Right hindlimb (tissue), 1 donor: Measurements from ENCODE around the gene CCDC85B.
A peak's percentile ranks its signal among the peaks of the same experiment; 100 is the strongest.

Source experiments
- DNase-seq: peaks from one replicate; pipeline ENCODE4 v3.0.0-alpha.2; 2018

The CCDC85B gene

DNA sequence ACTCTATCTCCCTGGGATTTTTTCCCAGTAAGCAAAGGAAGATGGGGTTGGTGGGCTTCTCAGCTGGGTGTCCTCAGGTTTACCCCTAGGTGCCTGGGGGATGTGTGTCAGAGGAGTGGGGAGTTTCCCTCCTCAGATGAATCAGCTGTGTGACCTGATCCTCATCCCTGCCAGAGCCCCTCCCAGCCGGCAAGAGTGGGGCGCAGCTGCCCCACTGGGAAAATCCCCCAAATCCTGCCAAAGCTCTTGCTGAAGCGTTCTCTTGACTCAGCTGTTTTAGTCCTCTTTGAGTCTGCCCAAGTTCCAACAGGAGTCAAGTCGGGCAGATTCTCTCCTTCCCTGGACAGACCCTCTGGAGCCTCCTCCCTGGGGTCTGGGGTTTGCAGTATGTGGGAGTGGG lies 22.4 kb downstream of the CCDC85B start:
- DNase-seq, result no peak

DNA sequence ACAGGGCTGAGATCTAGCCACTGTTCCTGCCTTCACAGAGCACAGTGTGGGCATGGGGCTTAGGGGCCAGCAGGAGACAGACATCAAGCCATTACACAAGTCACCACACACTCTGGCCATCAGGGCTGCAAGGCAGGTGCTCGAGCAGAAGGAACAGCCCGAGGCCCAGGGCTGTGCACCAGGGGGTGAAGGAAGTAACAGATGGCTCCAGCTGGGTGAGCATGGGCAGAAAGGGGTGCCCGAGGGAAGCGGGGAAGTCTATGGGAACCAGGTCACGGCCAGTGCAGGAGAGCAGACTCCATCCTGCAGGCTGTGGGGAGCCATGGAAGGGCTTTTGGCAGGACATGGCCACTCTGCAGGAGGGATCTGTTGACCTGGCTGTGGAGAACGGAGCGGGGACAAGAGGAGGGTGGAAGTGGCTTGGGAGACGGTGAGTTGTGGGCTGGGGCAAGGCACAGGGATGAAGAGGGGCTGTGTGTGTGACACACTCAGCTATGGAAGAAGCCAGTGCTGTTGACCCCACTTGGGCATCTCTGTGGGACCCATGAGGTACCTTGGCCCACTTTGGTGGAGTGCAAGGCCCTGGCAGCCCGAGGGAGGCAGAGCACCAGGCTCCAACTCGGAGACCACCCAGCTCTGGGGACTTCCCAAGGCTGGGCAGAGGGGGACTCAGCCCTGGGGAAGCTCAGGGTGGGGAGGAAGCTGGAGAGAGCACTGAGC lies 24.8 kb downstream of the CCDC85B start:
- DNase-seq, result no peak

DNA sequence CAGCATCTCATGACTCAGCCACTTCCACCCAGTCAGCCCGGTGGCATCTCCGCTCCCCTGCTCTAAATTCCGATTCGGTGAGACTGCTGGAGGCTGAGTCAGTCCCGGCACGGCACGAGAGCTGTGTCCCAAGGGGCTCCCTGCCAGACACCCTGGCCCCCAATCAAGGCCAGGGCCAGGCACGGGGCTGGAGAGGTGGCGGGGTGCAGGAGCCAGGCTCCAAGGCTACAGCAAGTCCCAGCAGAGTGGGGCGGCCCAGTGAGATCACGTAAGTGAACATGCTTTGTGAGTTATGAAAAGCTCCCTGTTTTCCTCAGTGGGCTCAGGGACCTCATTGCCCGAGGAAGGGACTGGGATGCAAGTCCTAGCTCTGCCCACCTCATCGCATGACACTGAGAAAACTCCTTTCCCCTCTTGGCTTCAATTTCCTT lies 25.4 kb downstream of the CCDC85B start:
- no peak for DNase-seq

DNA sequence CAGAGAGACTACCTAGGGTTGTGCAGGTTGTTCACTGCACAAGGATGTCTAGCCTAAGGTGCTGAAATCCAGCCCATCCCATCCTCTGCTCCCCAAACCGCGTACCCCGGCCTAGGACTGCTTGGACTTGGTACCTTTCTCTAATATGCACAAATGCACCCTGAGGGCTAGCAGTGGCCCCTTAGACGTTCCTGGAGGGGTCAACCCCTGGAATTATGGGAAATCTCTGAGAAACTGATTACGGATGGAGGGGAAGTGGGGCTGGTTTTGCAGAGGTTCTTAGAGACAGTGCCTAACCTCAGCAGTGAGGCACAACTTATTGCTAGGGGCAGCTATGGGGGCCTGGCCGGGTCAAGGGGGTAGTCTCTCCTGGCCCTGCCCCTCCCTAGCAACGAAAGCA lies 25.9 kb downstream of the CCDC85B start:
- no peak for DNase-seq

DNA sequence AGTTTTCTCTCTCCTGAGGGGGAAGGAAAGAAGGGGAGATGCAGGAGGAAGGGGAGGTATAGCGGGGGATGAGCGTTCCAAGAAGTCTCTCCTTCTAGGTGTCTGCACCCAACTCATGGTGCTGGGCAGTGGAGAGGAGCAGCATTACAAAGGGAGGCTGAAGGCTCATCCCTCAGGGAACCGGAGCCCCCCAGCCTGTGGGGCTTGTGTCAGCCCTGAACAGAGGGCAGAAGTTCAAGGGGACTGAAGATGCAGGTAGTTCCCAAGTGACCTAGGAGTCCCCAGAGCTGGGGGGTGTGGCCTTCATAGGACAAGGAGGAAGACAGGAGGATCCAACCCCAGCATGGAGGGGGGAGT lies 26.6 kb downstream of the CCDC85B start:
- DNase-seq, result no peak

DNA sequence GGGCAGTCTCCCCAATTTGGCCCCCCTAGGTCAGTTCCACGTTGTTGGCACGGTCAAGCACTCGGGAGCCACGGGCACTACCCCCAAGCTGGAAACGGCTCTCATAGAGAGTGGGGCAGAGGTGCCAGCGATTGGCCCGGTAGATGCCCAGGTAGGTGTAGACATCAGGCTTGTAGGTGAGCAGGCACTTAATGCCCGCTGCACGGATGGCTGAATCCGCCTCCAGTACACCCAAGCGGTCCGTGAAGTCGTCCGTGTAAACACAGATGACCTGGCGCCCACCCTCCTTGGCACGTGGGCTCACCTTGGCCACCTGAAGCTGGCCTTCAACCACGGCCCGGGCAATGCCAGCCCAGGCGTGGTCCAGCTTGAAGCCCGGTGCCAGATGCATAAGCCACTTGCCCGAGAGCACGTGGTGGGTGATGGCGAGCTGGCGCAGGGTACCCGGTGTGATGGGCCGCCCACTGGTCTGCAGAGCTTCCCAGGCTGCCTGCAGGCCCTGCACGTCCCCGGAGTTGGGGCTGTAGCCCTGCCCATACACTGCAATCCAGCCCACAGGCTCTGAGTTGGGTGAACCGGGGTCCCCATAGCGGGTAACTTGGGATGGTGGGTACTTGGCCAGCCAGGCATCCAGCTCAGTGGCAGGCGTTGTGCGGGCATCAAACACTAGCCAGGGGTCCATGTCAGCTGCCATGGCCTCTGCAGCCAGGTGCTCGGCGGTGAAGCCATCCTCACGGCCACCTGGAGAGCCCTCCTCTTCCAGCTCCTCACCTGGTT lies 27.1 kb downstream of the CCDC85B start:
- DNase-seq, result no peak

DNA sequence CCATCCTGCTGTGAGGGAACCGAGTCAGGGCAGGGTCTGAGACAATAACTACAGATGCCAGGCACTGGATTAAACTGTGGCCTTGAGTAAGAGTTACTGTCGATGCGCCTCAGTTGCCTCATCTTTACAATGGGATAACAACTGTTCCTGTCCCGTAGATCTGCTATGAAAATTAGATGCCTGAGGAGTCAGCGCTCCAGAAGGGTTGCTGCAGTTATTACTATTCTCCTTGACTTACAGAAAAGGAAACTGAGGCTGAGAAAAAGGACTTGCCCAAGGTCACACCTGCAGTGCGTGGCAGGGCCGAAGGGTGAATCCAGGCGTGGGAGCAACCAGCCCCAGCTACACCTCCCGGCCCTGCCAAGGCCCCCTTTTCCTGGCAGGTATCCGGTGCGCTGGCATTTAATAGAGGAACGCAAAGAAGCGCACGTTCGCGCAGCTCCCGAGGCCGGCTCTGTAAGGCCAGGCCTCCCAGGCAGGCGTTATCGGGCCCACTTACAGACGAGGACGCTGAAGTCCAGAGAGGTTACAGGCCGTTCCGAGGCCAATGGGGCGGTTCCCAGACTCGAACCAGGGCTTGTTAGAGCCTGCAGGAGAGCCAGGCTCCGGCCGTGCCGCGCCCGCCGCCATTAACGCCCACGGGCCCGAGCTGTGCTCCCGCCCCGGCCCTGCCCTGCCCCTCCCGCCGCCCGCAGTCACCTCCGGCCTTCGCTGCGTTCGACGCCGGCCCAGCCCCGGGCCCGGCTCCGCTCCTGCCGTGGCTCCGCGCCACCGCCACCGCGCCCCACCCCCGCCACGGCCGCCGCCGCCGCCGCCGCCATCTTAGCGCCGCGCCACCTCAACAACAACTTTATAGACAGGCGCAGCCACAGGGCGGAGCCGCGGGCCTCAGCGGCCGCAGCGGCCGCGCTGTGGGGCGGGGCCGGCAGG lies 28.0 kb downstream of the CCDC85B start, which contains the start of gene C11orf68:
C11orf68 (minus strand) TSS at position 852 of the 930 bp plus-strand sequence; CDS start at position 821, 31 bp downstream.
- no peak for DNase-seq

DNA sequence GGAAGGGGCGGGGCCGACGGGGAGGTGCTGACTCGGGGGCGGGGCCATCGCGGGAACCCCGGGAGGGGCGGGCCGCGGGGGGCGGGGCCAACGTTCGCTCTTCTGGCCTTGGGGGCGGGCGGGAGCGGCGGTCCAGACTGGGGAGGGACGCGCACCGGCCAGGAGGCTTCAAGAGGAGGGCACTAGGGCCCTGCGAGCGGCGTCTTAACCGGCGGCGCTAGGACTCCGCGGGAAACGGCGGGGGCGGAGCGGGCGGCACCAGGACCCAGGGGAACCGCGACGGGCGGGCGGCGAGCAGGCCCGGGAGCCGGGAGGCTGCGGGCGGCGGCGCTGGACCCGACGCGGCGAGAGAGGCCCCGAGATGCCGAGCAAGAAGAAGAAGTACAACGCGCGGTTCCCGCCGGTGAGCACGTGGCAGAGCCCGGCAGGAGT lies 28.7 kb downstream of the CCDC85B start, which contains the start of gene DRAP1:
DRAP1 (plus strand) TSS at position 286 of the 432 bp plus-strand sequence; CDS start at position 362, 76 bp downstream.
- peak; percentile 99 for DNase-seq

DNA sequence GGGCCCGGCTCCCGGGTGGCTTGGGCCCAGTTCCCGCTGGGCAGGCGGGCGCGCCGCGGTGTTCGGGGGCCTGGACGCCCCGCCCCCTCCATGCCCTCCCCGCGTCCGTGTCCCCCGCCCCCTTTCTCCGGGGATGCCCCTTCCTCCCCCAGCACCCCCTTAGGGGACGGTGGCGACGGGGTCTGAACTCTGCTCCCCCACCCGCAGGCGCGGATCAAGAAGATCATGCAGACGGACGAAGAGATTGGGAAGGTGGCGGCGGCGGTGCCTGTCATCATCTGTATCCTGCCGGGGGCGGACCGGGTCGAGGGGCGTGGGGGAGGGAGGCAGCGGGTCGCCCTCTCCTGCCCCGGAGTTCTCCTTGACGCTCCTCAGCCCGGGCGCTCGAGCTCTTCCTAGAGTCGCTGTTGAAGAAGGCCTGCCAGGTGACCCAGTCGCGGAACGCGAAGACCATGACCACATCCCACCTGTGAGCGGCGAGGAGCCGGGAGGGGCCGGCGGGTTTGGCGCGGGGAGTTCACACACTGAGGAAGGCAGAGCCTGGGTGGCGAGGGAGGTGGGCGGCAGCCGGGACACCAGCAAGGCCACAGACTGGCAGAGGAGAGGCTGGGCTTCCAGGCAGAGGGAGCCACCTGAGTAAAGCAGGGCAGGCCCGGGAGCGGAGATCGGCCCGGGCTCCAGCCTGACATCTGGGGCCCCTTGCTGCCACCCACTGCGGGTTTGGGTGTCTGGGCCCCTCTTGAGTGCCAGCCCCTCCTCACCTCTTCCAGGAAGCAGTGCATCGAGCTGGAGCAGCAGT lies 29.3 kb downstream of the CCDC85B start:
- peak; percentile 57 for DNase-seq

DNA sequence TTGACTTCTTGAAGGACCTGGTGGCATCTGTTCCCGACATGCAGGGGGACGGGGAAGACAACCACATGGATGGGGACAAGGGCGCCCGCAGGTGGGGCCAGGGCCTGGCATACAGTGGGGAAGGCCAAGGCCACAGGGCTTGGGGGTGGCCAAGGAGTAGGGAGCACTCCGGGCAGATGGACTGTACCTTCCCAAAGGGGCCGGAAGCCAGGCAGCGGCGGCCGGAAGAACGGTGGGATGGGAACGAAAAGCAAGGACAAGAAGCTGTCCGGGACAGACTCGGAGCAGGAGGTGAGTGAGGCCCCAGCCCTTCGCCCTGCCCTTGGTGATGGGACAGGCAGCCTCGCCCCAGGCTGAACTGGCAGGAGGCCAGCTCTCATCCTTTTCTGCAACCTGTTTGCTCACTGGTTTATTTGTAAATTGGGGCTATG lies 29.9 kb downstream of the CCDC85B start:
- no peak for DNase-seq

DNA sequence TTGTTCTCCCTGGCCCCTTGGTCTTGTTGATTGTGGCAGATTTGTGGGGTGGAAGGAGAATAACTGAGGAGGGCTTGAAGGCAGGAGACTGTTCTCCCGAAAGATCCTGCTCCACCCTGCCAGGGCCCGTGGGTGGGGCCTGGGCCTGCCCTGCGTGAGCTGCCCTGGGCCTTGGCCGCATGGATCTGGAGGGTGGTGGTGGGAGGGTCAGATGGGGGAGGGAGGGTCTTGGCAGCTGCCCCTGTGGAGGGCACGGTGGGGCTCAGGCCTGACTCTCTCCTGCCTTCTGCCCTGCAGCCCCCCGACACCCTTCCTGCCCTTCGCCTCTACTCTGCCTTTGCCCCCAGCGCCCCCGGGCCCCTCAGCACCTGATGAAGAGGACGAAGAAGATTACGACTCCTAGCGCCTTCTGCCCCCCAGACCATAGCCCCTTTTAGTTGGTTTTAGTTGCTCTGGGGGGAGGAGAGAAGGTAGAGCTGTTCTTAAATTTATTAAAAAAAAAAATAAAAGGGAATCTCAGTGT lies 30.6 kb downstream of the CCDC85B start:
- no peak for DNase-seq

DNA sequence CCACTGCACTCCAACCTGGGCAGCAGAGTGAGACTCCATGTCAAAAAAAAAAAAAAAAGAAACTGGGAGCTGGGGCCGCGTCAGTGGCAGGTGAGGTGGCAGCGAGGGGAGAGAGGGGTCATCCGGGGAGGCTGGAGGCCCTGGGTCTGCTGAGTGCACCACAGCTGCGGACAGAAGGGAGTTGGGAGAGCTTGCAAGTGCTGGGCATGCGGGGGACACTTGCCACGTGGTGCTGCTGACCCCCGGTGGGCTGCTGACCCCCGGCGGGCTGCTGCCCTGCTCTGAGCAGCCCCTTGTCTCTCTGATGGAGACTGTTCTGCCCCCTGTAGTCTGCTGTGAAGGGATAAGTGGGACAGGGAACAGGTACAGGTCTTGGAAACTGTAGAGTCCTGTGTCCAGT lies 31.4 kb downstream of the CCDC85B start:
- no peak for DNase-seq

DNA sequence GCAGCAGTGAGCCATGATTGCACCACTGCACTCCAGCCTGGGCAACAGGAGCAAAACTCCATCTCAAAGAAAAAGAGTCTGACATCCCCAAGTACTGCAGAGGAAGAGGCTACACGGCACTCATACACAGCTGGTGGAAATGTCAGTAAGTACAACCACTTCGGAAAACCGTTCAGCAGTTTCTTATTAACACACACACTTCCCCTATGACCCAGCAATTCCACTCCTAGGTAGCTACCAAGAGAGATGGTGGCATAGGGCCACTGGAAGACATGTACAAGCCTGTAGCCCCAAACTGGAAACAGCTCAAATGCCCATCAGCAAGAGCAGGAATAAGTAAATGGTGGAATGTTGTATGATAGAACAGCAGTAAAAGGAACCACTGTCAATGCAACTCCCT lies 32.1 kb downstream of the CCDC85B start:
- no peak for DNase-seq

DNA sequence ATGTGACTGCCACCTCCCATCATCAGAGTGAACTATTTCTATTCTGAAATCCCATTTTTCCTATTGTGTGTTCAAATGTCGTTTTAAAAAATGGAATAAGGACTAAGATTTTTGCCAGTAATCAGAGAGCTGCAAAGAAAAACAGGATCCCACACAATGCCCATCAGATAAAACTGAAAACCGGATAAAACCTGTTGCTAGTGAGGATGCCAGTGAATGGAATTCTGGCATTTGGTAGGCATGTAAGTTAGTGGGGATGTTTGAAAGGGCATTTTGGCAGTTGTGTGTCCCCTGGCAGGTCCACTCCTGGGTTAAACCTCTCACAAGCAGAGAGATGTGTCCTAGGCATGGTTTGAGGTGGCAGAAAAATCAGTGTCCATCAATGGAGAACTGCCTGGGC lies 34.9 kb downstream of the CCDC85B start:
- no peak for DNase-seq

DNA sequence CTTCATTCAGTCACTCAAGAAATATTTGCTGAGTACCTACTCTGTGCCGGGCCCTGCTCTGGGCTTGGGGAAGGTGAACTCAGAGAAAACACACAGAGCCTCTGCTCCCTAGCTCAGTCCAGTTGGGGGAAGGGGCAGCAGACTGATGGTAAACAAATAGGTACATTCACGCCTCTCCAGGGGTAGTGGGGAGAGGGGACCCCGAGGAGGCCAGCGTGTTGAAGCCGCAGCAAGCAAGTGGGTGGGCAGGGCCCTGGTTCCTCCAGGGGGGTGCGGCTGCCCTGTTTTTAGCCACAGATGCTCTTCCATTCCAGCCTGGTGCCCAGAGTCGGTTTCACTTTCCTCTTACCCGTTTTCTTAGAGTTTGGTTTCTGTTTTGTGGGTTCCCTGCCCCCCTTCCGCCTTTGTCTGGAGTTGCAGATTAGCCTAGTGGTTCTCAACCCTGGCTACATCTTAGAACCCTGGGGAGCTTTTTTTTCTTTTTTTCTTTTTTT lies 37.5 kb downstream of the CCDC85B start:
- no peak for DNase-seq

DNA sequence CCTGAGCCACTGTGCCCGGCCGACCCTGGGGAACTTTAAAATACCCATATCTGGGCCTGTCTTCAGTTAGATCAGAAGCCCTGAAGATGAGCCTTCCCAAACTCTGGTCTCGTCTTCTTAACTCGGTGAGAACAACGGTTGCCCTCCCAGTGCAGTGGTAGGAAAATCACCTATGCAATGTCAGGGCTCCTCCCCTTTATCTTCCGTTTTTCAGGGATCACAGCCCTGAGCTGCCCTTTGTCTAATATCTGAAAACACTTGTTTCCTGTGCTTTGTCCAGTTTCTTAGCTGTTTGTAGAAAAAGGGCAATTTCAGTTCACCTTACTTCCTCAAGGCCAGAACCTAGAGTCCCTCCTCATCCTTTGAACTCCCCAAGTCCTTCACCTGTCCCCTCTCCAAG lies 38.2 kb downstream of the CCDC85B start:
- DNase-seq, result no peak

DNA sequence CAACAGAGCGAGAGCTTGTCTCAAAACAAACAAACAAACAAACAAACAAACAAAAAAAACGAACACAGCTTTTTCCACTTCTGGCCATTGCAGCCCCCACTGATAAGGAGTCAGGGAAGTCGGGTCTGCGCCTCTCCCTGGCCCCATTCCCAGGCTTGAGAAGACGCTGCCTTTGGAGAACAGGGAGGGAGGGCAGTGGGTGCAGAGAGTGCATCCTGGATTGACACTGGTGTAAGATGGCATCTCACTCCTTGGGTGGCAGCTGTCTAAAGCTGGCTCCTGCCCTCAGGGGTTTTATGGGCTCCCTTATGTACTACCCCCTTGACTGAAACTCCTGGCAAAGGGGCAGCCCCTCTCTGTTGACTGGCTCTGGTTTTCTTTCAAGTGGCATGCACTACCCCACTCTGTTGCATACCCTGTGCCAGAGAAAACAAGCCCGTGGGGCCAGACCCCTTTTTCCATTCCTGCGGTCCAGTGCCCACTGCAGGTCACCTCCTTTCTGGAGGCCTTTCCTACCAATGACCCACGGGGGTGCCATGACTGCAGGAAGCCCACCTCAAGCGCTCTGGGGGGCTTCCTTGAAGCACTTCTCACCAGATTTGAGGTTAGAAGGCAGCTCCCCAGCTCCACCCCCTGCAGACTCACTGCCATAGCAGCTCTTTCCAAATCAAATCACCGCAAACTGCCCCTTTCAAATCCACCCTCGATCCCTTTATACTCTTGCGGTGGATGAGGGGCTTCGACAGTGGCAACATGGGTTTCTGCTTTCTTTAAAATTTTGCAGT lies 41.5 kb downstream of the CCDC85B start:
- no peak for DNase-seq

DNA sequence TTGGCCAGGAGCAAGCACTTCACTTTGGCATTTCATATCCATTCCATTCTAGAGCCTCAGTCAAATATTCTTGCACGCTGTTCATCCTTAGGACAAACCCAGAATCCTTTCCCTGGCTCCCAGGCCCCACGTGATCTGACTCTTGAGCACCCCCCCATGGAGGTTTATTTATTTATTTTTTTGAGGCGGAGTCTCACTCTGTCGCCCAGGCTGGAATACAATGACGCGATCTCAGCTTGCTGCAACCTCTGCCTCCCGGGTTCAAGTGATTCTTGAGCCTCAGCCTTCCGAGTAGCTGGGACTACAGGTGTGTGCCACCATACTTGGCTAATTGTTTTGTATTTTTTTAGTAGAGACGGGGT lies 42.1 kb downstream of the CCDC85B start:
- no peak for DNase-seq

DNA sequence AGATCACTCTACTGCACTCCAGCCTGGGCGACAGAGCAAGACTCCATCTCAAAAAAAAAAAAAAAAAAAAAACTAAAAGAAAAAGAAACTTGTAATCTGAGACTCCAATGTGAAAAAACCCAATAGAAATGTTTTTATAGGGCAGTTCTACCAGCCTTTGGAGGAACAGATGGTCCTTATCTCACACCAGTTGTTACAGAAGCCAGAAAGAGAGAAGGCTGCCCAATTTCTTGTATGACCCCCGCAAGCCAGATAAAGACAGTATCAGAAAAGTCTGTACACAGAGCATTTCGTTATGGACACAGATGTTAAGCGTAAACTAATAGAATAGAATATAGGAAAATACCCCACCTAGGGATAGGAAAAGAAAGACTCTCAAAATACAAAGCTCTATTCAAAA lies 43.5 kb downstream of the CCDC85B start:
- no peak for DNase-seq

DNA sequence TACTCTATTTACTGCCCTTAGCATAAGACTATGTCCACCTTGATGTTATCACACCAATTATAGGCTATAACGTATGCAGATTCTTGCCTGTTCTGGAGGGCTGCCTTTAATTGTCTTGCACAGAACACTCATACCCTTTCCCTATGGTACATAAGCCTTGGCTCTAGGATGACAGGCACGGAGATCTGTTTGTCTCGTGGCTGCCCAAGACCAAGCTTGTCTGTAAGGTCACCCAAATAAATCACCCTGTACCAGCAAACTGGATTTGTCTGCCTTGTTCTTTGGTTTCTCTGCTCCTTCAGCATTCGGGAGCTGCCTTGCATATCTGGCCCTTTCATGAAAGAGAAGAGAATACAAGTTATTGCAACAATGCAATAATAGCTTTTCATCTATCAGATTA lies 47.3 kb downstream of the CCDC85B start:
- DNase-seq, result no peak
